Endodermal cell (in vitro differentiated cells): ENCODE measurements around the gene APOC3. TPM values are rescaled to one million over a fixed set of nuclear protein-coding genes. Genes with fewer than 3 reads are reported as not detected.

ENCODE experiments used
- DNase-seq: peaks from one replicate; pipeline ENCODE4 v3.0.0-alpha.2; 2017
- H3K27ac ChIP-seq: 2 replicates; pipeline ENCODE4 v1.5.1; 2013; ENCODE audit warnings: mild to moderate bottlenecking, low read depth, low read length, moderate library complexity
- H3K27me3 ChIP-seq: 2 replicates; pipeline ENCODE4 v1.6.1; 2013; ENCODE audit warnings: mild to moderate bottlenecking, low read length, moderate library complexity; ENCODE audit not compliant: insufficient read depth, control insufficient read depth, poor library complexity, severe bottlenecking
- H3K36me3 ChIP-seq: 2 replicates; pipeline ENCODE4 v1.7.0; 2013; ENCODE audit warnings: mild to moderate bottlenecking, low read length, moderate library complexity; ENCODE audit not compliant: control insufficient read depth, insufficient read depth
- H3K4me1 ChIP-seq: one replicate; pipeline ENCODE4 v1.7.0; 2013; ENCODE audit warnings: low read length; ENCODE audit not compliant: control insufficient read depth, insufficient read depth
- H3K4me3 ChIP-seq: 2 replicates; pipeline ENCODE4 v1.5.1; 2013; ENCODE audit warnings: mild to moderate bottlenecking, low read length, moderate library complexity
- H3K9ac ChIP-seq: 2 replicates; pipeline ENCODE4 v1.6.1; 2013; ENCODE audit warnings: mild to moderate bottlenecking, low read length, moderate library complexity; ENCODE audit not compliant: poor library complexity, severe bottlenecking; ENCODE audit errors: extremely low read depth
- H3K9me3 ChIP-seq: 2 replicates; pipeline ENCODE4 v1.6.1; 2013; ENCODE audit warnings: mild to moderate bottlenecking, low read length, moderate library complexity; ENCODE audit not compliant: control insufficient read depth
- H3K27ac Mint-ChIP-seq: 2 replicates; pipeline ENCODE4 v1.8.0; 2020; ENCODE audit warnings: mixed read lengths
- H3K27me3 Mint-ChIP-seq: 2 replicates; pipeline ENCODE4 v1.8.0; 2021; ENCODE audit warnings: mild to moderate bottlenecking, mixed read lengths; ENCODE audit not compliant: insufficient read depth
- H3K36me3 Mint-ChIP-seq: 2 replicates; pipeline ENCODE4 v1.8.0; 2020; ENCODE audit warnings: low read depth, mixed read lengths
- H3K4me1 Mint-ChIP-seq: 2 replicates; pipeline ENCODE4 v1.8.0; 2020; ENCODE audit warnings: mixed read lengths
- H3K4me3 Mint-ChIP-seq: 2 replicates; pipeline ENCODE4 v1.8.0; 2020; ENCODE audit warnings: mild to moderate bottlenecking, moderate library complexity, mixed read lengths
- H3K9me3 Mint-ChIP-seq: 2 replicates; pipeline ENCODE4 v1.8.0; 2020; ENCODE audit warnings: mild to moderate bottlenecking, mixed read lengths
- WGBS, 2 experiments: methylation state at CpG; one replicate each; pipeline versions ENCODE4 v1.1.5 to v1.1.7; 2013; ENCODE audit warnings: missing lambda C conversion rate in 2 of 2, mixed read lengths in 1 of 2; ENCODE audit not compliant: insufficient coverage in 1 of 2, insufficient read length in 1 of 2; 5-methylcytosine and 5-hydroxymethylcytosine counted together
- total RNA-seq, 2 donors: library from RNA; stranded (reverse); fragmentation: NEBNext Ultra II Directional in 1 of 2; extraction: Animal tissue kit (Norgen Biotek cat#: 25700) in 1 of 2; gene quantifications; 2 replicates in 1 of 2; 3 replicates in 1 of 2; pipeline ENCODE4 v1.2.1, GENCODE V29; 2021
- TF ChIP-seq, protein P1 (sequence below): fragments of 200-600 bp; sonication (generic); conservative IDR thresholded peaks from 2 replicates; pipeline ENCODE4 v1.5.0; 2021; ENCODE audit warnings: antibody characterized with exemption, mild to moderate bottlenecking

The APOC3 gene
- total RNA-seq, 2 donors from 2014 or later, result not detected

GRCh38 chr11:116840746-116841296 is 11.1 kb downstream of the APOC3 start:
- H3K4me1 ChIP-seq, result peaks cover 34% of the 10 kb centered on the region
- no peaks in the 10 kb centered on the region for H3K27me3 ChIP-seq
- DNase-seq, result no peak
- no peak overlapping the region for H3K27ac ChIP-seq
- H3K9me3 ChIP-seq, result no peaks in the 10 kb centered on the region
- WGBS, 2 experiments, result 80 to 90% methylated on average over 8 to 9 of the region's 9 CpGs
- H3K9me3 Mint-ChIP-seq, result no peaks in the 10 kb centered on the region
- no peak overlapping the region for H3K27ac Mint-ChIP-seq
- no peak overlapping the region for H3K4me3 ChIP-seq
- TF ChIP-seq, protein P1, sequence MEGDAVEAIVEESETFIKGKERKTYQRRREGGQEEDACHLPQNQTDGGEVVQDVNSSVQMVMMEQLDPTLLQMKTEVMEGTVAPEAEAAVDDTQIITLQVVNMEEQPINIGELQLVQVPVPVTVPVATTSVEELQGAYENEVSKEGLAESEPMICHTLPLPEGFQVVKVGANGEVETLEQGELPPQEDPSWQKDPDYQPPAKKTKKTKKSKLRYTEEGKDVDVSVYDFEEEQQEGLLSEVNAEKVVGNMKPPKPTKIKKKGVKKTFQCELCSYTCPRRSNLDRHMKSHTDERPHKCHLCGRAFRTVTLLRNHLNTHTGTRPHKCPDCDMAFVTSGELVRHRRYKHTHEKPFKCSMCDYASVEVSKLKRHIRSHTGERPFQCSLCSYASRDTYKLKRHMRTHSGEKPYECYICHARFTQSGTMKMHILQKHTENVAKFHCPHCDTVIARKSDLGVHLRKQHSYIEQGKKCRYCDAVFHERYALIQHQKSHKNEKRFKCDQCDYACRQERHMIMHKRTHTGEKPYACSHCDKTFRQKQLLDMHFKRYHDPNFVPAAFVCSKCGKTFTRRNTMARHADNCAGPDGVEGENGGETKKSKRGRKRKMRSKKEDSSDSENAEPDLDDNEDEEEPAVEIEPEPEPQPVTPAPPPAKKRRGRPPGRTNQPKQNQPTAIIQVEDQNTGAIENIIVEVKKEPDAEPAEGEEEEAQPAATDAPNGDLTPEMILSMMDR, result no peak
- H3K4me3 Mint-ChIP-seq, result no peak overlapping the region
- peaks cover 54% of the 10 kb centered on the region for H3K4me1 Mint-ChIP-seq
- no peaks in the 10 kb centered on the region for H3K27me3 Mint-ChIP-seq
- peaks cover 11% of the 10 kb centered on the region for H3K36me3 ChIP-seq
- H3K9ac ChIP-seq, result no peak overlapping the region
- H3K36me3 Mint-ChIP-seq, result peaks cover 23% of the 10 kb centered on the region

- H3K9me3 Mint-ChIP-seq, result no peaks in the 10 kb centered on the region
- peaks cover 23% of the 10 kb centered on the region for H3K4me1 ChIP-seq
- H3K9me3 ChIP-seq, result no peaks in the 10 kb centered on the region
- DNase-seq, result no peak
- no peak overlapping the region for H3K4me3 ChIP-seq
- TF ChIP-seq, protein P1, result no peak
- no peak overlapping the region for H3K4me3 Mint-ChIP-seq
- H3K36me3 ChIP-seq, result peaks cover 21% of the 10 kb centered on the region
- H3K27ac ChIP-seq, result no peak overlapping the region
- no peaks in the 10 kb centered on the region for H3K27me3 Mint-ChIP-seq
- peaks cover 36% of the 10 kb centered on the region for H3K36me3 Mint-ChIP-seq
- H3K4me1 Mint-ChIP-seq, result peaks cover 48% of the 10 kb centered on the region
- H3K9ac ChIP-seq, result no peak overlapping the region
- H3K27me3 ChIP-seq, result no peaks in the 10 kb centered on the region
- 97 to 100% methylated on average over 4 of the region's 4 CpGs for WGBS, 2 experiments
- no peak overlapping the region for H3K27ac Mint-ChIP-seq
Measured at GRCh38 chr11:116842117-116842516, 12.4 kb downstream of the APOC3 start.

- H3K9me3 ChIP-seq, result no peaks in the 10 kb centered on the region
- no peak overlapping the region for H3K4me3 ChIP-seq
- 88 to 91% methylated on average over 4 of the region's 4 CpGs for WGBS, 2 experiments
- no peak overlapping the region for H3K27ac ChIP-seq
- TF ChIP-seq, protein P1, result no peak
- H3K27me3 ChIP-seq, result no peaks in the 10 kb centered on the region
- Mint-ChIP-seq H3K4me1 (peaks cover 45% of the 10 kb centered on the region), H3K4me3 (no peak overlapping the region), H3K9me3 (no peaks in the 10 kb centered on the region), H3K36me3 (peaks cover 42% of the 10 kb centered on the region), H3K27me3 (no peaks in the 10 kb centered on the region), H3K27ac (peak overlapping the region; percentile 77)
- peaks cover 29% of the 10 kb centered on the region for H3K36me3 ChIP-seq
- no peak overlapping the region for H3K9ac ChIP-seq
- DNase-seq, result no peak
- H3K4me1 ChIP-seq, result peaks cover 20% of the 10 kb centered on the region
Measured at GRCh38 chr11:116842909-116843308, 13.2 kb downstream of the APOC3 start.
